ENCODE measurements around the gene CYSTM1. TPM values are rescaled to one million over a fixed set of nuclear protein-coding genes. Genes with fewer than 3 reads are reported as not detected.

The CYSTM1 gene
- total RNA-seq, 2 donors from 2014 or later, result 11.3 to 11.9 TPM

- no peaks in the 10 kb centered on the region for H3K9me3 Mint-ChIP-seq
- no peaks in the 10 kb centered on the region for H3K27me3 Mint-ChIP-seq
- no peak overlapping the region for H3K27ac Mint-ChIP-seq
- peaks cover 7% of the 10 kb centered on the region for H3K4me1 Mint-ChIP-seq
- no peaks in the 10 kb centered on the region for H3K36me3 Mint-ChIP-seq (ENCODE audit: low read depth)
- no peak for ATAC-seq (replicated peaks)
- no peak overlapping the region for H3K4me3 Mint-ChIP-seq
Measured at GRCh38 chr5:140178482-140179116, 3.6 kb downstream of the CYSTM1 start.

DNA sequence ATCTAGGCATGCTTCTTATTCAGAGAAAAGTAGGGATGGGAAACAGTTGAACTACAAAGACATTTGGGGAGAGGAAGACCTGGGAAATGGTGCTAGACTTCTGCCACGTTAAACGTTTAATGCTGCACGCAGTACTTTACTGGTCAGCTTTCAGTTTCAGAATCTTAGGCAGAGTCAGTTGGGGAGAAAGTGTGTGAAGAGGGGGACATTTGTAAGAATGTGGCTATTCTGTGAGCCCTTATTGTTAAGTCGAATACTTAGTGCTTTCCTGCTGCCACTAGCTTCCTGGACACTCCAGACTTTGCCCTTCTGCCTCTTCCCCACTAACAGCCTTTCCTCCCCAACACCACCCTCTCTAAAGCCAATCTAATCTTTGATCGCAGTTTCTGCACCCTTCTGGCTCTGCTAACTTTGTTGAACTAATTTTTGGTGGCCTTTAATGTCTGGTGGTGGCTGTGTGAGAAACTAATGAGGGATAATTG lies 6.1 kb downstream of the CYSTM1 start:
- H3K27ac Mint-ChIP-seq, result no peak overlapping the region
- no peaks in the 10 kb centered on the region for H3K27me3 Mint-ChIP-seq
- peak overlapping the region; percentile 37 for H3K4me3 Mint-ChIP-seq
- ATAC-seq (replicated peaks), result no peak
- peaks cover 1% of the 10 kb centered on the region for H3K4me1 Mint-ChIP-seq
- no peaks in the 10 kb centered on the region for H3K9me3 Mint-ChIP-seq
- H3K36me3 Mint-ChIP-seq (ENCODE audit: low read depth), result no peaks in the 10 kb centered on the region

GRCh38 chr5:140181525-140181924 lies 6.5 kb downstream of the CYSTM1 start:
- Mint-ChIP-seq H3K27ac (no peak overlapping the region), H3K4me1 (peaks cover 3% of the 10 kb centered on the region), H3K36me3 (ENCODE audit: low read depth) (no peaks in the 10 kb centered on the region), H3K27me3 (no peaks in the 10 kb centered on the region), H3K4me3 (no peak overlapping the region), H3K9me3 (no peaks in the 10 kb centered on the region)
- no peak for ATAC-seq (replicated peaks)

DNA sequence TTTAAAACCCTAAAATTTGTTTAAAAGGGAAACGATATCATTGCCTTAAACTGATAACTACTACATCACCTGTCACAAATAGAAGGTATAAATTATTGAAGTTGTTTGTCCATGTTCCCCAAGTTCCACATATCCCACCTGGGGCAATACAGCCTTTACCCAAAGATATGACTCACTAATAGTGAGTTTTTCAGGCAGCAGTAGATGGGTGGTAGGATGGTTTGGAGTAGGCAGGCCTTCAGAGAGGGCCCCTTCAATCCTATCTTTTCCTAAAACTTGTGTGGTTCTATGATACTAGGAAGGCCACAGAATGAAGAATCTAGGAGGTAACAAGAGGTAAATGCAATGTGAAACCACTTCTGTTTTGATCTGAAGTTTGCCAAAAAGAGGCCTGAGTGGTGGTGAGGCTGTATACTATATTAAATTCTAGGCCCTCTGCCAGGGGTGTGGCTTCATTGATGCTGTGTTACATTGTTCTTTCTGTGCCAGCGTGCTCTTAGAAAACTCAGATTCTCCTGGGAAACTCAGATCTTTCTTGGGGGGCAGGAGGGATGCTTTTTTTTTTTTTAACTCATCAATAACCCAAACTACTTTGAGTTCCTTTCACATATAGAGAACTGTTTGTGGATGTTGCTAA lies 7.2 kb downstream of the CYSTM1 start:
- H3K27me3 Mint-ChIP-seq, result no peaks in the 10 kb centered on the region

DNA sequence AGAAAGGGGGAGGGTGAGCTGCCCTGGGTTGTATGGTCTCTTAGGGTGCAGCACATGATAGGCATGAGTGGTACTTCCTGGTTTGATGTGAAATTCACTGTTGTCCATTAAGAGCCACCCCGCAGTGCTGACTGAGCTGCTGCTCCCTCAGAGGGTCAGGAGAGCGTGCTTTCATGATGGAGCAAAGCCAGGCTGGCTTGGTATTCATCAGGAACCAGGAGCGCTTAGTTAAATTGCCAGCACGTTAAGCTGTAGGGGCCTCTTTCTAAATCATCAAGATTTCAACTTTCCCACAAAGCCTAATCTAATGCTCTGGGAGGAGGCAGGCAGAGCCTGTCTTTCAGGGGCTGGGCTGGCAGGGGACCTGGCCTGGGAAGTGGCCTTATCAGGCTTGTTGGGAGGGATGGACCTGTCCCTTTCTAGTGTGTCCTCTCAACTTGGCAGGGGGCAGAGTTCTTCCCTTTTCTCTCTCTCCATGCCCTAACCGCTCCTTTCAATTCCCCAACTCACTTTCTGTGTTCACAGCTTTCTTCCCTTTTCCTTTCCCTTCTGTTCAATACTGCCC lies 7.9 kb downstream of the CYSTM1 start:
- Mint-ChIP-seq H3K36me3 (ENCODE audit: low read depth) (no peaks in the 10 kb centered on the region), H3K27ac (no peak overlapping the region), H3K9me3 (no peaks in the 10 kb centered on the region), H3K4me3 (no peak overlapping the region), H3K4me1 (peaks cover 5% of the 10 kb centered on the region), H3K27me3 (no peaks in the 10 kb centered on the region)
- no peak for ATAC-seq (replicated peaks)

More for the DNA sequence above, 7.2 kb downstream of the CYSTM1 start:
- Mint-ChIP-seq H3K27ac (peak overlapping the region; percentile 38), H3K9me3 (no peaks in the 10 kb centered on the region), H3K4me3 (no peak overlapping the region), H3K4me1 (peaks cover 5% of the 10 kb centered on the region), H3K36me3 (ENCODE audit: low read depth) (no peaks in the 10 kb centered on the region)
- no peak for ATAC-seq (replicated peaks)

DNA sequence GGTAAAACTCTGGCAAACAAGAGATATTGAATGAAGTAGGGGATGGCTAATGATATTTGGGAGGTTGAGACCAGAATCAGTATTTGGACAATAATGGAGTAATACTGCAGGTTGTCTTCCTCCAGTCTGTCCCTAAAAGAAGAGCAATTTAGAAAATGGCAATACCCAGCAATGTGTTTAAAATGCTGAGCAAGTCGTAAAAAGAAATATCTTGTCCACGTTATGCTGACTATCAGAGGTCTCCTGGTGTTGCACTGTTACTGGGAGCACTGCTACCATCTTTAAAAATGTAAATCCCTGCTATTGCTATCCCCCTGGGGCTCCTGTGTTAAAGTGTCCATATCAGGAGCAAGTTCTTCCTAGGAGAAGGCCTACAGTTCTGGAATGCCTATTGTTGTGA lies 10.4 kb downstream of the CYSTM1 start:
- no peak overlapping the region for H3K27ac Mint-ChIP-seq
- no peak for ATAC-seq (replicated peaks)
- no peaks in the 10 kb centered on the region for H3K9me3 Mint-ChIP-seq
- H3K4me1 Mint-ChIP-seq, result peaks cover 5% of the 10 kb centered on the region
- H3K4me3 Mint-ChIP-seq, result no peak overlapping the region
- H3K36me3 Mint-ChIP-seq (ENCODE audit: low read depth), result no peaks in the 10 kb centered on the region
- H3K27me3 Mint-ChIP-seq, result no peaks in the 10 kb centered on the region

- ATAC-seq (replicated peaks), result no peak
- H3K4me3 Mint-ChIP-seq, result no peak overlapping the region
- no peaks in the 10 kb centered on the region for H3K36me3 Mint-ChIP-seq (ENCODE audit: low read depth)
- H3K27ac Mint-ChIP-seq, result no peak overlapping the region
- H3K9me3 Mint-ChIP-seq, result no peaks in the 10 kb centered on the region
- H3K27me3 Mint-ChIP-seq, result no peaks in the 10 kb centered on the region
- peaks cover 5% of the 10 kb centered on the region for H3K4me1 Mint-ChIP-seq
Measured at GRCh38 chr5:140186267-140186671, 11.3 kb downstream of the CYSTM1 start.

GRCh38 chr5:140189253-140189652 lies 14.3 kb downstream of the CYSTM1 start:
- Mint-ChIP-seq H3K36me3 (ENCODE audit: low read depth) (no peaks in the 10 kb centered on the region), H3K27me3 (no peaks in the 10 kb centered on the region), H3K4me3 (no peak overlapping the region), H3K27ac (no peak overlapping the region), H3K4me1 (peaks cover 5% of the 10 kb centered on the region), H3K9me3 (no peaks in the 10 kb centered on the region)
- no peak for ATAC-seq (replicated peaks)

GRCh38 chr5:140189977-140190871 lies 15.2 kb downstream of the CYSTM1 start:
- Mint-ChIP-seq H3K4me1 (peaks cover 5% of the 10 kb centered on the region), H3K9me3 (no peaks in the 10 kb centered on the region), H3K36me3 (ENCODE audit: low read depth) (no peaks in the 10 kb centered on the region), H3K27me3 (no peaks in the 10 kb centered on the region), H3K4me3 (no peak overlapping the region), H3K27ac (no peak overlapping the region)
- no peak for ATAC-seq (replicated peaks)

GRCh38 chr5:140190872-140191218 lies 15.9 kb downstream of the CYSTM1 start:
- Mint-ChIP-seq H3K27me3 (no peaks in the 10 kb centered on the region), H3K27ac (no peak overlapping the region), H3K36me3 (ENCODE audit: low read depth) (no peaks in the 10 kb centered on the region), H3K4me3 (no peak overlapping the region), H3K4me1 (peaks cover 5% of the 10 kb centered on the region), H3K9me3 (no peaks in the 10 kb centered on the region)
- ATAC-seq (replicated peaks), result no peak

DNA sequence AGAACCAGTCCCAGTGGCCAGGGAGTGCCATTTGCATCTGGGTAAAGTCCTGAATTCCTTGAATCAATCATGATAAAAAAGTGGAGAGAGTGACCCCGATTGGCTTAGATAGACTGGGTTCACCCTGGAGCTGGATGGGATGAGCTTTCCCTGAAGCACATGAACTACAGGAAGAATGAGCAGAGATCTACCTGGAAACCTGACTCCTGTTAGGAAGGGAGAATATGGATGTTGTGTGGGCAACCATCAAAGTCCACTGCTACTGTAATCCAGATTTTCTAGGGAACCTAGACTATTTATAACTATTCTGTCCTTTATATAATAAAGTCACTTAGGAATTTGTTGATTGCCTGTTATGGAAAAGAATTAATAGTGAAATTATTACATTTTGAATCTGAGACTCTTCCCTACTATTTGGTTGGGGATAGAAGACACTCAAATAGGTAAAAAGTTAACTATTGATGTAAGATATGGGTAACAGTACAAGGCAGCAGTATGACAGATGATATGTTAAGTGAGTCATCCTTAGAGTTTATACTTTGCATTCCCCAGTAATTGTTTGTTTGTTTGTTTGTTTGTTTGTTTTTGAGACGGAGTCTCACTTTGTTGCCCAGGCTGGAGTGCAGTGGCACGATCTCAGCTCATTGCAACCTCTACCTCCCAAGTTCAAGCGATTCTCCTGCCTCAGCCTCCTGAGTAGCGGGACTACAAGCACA lies 17.9 kb downstream of the CYSTM1 start:
- Mint-ChIP-seq H3K27me3 (no peaks in the 10 kb centered on the region), H3K9me3 (no peaks in the 10 kb centered on the region)

DNA sequence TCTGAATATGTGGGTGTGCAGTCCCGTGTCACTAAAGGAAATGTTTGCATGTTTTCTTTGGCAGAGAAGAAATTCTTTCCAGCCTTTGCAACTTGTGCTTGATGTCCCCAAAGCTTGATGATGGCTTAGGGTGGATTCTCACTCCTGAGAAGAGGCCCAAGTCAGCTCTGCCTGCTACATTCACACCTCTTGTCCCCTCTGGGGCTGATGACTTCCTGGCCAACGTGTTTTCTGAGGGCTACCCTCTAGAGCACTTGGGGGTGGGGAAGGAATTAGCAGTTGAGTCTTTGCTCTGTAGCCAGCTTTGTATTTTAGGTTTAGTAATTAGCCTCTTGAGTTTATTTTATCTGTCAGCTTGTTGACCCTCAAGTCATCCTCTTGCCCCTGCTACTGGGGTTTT lies 19.7 kb downstream of the CYSTM1 start:
- ATAC-seq (replicated peaks), result no peak
- Mint-ChIP-seq H3K9me3 (no peaks in the 10 kb centered on the region), H3K36me3 (ENCODE audit: low read depth) (no peaks in the 10 kb centered on the region), H3K4me1 (no peaks in the 10 kb centered on the region), H3K4me3 (no peak overlapping the region), H3K27me3 (no peaks in the 10 kb centered on the region), H3K27ac (no peak overlapping the region)

More for the DNA sequence above, 17.9 kb downstream of the CYSTM1 start:
- H3K4me3 Mint-ChIP-seq, result no peak overlapping the region
- no peak overlapping the region for H3K27ac Mint-ChIP-seq
- no peaks in the 10 kb centered on the region for H3K4me1 Mint-ChIP-seq
- ATAC-seq (replicated peaks), result no peak
- H3K36me3 Mint-ChIP-seq (ENCODE audit: low read depth), result no peaks in the 10 kb centered on the region

DNA sequence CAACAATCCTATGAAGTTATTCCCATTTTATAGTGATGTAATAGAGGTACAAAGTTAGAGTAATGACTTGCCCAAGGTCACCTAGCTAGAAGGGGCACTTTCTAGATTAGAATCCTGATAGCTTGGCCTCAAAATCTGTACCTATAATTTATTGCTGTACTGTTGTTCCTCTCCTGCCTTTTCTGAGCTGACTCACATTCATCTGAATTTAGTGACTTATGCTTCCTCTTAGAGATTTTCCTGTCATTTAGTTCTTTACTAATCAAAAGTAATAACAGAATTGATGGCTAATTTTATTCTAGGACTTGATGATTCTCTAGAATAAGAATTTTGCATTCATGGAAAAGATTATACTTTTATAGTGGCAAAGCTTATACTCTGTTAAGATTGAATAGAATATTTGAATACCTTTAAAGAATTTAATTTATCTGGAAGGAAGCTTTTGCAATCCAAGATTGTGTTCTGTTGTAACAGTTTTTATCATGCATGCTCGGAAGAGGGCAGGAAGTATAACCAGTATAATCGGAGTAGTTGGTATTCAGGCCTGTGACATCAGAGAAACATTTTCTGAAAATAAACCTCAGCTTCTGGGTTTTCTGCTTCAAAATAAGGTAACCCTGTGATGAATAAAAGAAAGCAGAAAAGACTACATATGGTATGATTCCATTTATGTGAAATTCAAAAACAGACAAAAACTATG lies 21.3 kb downstream of the CYSTM1 start:
- no peak for ATAC-seq (replicated peaks)
- Mint-ChIP-seq H3K27me3 (no peaks in the 10 kb centered on the region), H3K4me1 (no peaks in the 10 kb centered on the region), H3K9me3 (no peaks in the 10 kb centered on the region), H3K27ac (no peak overlapping the region), H3K36me3 (ENCODE audit: low read depth) (no peaks in the 10 kb centered on the region), H3K4me3 (no peak overlapping the region)
